GM19043 (cell line): ENCODE data around the gene TIMM10.
A peak's percentile ranks its signal among the peaks of the same experiment; 100 is the strongest.

ENCODE experiments used
- ATAC-seq: cut with Tn5 transposase; IDR thresholded peaks from one replicate; pipeline ENCODE4 v1.9.1; 2021; ENCODE audit warnings: low read depth; ENCODE audit not compliant: unreplicated experiment

The TIMM10 gene

DNA sequence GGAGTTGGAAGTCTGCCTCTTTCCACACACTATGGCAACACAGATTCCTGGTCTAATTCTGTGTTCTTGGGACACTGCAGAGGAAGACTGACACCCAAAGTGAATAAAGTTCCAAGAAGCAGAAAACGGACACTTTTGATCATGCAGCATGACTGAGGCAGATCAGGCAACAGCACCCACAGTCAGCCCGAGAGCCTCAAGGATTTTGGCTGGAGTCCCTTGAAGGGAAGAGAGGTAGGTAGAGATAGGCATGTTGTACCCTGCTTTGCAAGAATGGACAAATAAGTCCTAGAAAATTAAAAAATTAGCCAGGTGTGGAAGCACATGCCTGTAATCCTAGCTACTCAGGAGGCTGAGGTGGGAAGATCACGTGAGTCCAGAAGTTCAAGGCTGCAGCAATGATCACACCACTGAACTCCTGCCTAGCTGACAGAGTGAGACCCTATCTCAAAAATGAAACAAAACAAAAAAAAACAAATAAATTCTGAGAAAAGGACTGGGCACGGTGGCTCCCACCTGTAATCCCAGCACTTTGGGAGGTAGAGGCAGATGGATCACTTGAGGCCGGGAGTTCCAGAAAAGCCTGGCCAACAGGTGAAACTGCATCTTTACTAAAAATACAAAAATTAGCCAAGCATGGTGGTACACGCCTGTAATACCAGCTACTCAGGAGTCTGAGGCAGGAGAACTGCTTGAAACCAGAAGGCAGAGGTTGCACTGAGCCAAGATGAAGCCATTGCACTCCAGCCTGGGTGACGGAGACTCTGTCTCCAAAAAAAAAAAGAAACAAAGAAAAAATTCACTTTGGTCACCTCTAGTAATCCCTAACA is 22.0 kb downstream of the TIMM10 start:
- no peak for ATAC-seq

DNA sequence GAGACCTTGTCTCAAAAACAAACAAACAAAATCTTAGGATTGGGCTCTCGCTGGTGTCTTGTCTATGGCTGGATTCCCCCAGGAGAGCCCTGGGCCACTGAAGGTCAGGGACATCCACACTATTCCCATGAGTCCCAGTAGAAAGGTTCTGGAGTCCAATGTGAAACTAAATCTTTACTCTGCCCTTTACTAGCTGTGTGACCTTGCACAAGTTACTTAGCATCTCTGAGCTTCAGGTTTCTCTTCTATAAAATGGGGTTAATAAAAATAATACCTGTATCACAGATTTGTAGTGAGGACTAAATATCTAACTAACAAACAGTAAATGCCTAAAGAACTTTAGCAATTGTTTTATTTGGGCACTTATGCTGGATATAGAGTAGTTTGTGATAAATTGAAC is 24.0 kb downstream of the TIMM10 start:
- no peak for ATAC-seq

DNA sequence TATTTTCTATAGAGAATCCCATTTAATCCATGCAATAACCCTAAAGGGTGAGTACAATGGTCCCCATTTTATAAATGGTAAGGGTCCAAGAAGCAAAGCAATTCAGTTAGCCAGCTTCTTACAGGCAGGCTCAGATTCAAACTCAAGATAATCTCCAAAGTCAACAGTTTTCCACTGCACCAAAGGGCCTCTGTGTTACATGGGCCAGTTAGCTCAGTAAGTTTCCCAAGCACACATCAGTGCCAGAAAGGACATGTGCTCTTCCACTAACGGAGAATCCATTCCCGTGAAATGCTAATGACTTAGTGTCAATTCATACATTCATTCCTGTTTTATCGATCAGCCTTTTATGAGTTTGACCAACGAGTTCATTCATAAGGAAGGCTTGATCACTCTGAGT is 26.0 kb downstream of the TIMM10 start:
- ATAC-seq: no peak

DNA sequence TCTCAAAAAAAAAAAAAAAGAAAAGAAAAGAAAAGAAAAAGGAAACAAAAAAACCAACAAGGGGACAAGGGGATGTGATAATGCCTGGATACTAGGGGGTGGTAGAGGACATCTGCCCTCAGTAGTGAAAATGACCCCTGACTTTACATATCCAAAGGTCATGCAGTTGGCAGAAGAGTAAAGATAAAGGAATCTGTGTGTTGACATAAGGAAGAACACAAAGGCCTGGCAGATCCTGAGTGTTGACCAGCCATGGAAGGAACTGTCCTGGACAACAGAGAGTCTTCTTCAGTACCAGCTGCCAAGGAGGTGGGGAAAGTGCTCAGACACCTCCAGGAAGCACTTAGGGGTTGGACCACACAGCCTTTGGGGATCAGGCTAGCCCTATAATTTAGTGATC is 27.7 kb downstream of the TIMM10 start:
- no peak for ATAC-seq

DNA sequence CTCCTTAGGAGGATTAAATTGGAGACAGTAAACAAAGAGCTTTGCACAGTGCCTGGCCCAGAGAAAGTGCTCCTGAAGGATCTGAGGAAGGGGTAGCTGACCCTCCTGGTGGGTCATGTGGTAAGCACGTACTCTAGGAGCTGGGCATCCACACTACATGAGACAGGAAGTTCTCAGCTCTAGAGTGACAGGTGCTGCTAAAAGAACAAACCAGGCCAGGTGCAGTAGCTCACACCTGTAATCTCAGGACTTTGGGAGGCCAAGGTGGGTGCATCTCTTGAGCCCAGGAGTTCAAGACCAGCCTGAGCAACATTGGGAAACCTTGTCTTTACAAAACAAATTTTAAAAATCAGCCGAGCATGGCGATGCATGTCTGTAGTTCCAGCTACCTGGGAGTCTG is 28.2 kb downstream of the TIMM10 start:
- ATAC-seq: no peak

DNA sequence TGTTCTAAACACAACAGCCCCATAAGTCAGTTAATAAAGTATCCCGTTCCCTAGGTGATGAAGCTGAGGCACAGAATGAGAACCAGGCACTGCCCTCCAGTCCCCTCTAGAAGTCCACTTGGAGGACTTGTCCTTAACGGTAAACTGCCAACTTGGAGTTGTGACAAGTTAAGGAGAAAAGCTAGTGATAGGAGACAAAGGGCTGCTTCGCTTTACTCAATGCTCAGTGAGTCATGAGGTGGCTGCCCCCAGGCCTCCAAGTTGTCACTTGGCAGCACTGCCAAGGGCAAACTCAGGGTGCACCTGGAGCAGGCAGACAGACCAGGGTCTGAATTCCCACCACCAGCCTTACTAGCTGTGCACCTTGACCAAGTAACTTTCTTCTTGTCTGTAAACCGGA is 28.6 kb downstream of the TIMM10 start:
- no peak for ATAC-seq

DNA sequence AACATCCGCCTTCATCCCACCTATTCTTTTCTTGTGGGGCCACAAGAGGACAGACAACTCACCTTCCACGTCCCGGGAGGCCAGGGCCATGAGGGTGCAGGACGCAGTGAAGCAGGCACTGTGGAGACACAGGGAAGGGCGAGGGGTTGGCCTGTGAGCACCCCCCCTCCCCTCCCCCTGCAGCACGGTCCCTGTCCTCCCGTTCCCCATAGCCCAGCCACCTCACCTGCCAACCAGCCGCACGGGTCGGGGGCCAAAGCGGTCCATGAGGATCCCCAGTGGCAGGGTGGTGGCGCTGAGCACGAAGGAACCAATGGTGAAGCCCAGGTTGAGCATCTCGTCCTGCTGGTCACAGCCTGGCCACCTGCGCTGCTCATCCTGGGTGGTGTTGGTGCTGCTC is 29.6 kb downstream of the TIMM10 start:
- no peak for ATAC-seq

DNA sequence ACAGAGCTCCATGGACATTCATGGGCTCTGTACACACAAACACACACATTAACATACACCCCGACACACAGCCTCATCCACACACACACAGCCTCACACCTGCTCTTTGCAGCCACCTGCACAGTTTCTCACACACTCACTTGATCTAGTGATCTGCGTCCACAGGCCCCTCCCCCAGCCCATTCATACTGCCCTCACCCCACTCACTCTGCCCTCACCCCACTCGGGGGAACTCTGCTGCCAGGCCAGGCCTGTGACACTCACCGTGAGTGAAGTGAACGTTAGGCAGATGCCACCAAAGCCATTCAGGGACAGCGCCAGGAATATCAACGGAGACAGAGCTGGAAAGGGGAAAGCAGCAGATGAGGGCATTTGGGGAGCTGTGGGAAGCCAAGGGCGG is 30.0 kb downstream of the TIMM10 start:
- no peak for ATAC-seq

DNA sequence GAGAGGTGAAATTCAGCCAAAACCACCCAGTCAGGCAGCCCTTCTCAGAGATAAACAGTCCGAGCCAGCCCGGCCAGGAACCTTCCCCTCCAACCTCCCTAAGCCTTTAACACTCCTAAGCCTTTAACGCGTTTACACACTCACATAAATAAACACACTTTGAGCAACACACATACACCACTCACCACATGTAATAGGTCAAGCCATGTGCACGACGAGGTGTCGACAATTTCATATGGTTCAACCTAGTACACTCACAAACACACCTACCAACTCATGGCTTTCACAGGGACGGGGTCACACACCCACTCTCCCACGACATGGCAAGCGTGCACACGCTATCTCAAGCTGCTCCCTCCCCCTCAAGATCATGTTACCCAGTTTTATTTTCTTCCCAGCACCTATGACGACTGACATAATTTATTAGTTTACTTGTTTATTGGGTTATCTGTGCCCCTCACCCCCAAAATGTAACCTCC is 30.5 kb downstream of the TIMM10 start:
- no peak for ATAC-seq

DNA sequence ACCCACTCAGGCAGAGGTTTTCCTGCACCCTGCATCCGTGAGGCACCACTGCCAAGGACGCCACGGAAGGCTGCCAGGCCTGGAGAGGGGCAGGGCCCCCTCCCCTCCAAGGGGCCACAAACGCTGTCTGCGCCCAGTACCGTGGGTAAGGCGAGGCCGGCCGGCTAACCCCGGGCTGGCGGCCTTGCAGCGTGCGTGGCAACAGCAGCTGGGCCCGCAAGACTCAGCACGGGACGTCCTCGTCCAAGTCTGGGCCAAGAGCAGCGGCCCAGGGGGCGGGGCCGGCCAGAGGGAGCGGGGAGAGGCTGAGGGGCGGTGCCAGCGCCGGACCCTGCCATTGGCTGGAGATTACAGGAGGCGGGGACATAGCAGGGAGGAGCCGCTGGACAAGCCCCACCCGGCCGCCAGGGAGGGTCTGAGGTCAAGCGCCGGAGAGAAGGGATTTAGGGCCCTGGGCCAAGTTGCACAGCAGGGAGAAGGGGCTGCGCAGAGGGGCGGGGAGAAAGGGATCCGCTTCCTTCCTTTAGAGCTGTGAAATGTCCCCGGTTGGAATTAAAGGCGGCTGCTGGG is 31.1 kb downstream of the TIMM10 start:
- ATAC-seq: peak; percentile 100

DNA sequence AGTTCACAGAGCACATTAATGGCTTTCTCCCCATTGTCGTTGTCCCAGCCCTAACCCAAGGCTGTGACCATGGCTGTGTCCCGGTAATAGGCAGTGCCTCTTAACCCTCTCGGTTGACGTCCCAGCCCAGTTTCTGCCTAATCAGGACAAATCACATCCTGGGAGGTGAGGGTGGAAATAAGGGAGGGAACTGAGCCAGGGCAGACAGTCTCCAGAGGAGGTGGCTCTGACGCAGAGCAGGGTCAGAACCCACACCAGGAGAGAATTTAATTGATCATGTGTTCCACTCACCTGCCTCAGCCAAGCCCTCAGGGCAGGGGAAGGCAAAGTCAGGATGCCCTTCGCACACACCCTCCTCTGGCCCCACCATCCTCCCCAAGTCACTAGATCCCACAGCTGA is 32.0 kb downstream of the TIMM10 start:
- ATAC-seq: no peak

DNA sequence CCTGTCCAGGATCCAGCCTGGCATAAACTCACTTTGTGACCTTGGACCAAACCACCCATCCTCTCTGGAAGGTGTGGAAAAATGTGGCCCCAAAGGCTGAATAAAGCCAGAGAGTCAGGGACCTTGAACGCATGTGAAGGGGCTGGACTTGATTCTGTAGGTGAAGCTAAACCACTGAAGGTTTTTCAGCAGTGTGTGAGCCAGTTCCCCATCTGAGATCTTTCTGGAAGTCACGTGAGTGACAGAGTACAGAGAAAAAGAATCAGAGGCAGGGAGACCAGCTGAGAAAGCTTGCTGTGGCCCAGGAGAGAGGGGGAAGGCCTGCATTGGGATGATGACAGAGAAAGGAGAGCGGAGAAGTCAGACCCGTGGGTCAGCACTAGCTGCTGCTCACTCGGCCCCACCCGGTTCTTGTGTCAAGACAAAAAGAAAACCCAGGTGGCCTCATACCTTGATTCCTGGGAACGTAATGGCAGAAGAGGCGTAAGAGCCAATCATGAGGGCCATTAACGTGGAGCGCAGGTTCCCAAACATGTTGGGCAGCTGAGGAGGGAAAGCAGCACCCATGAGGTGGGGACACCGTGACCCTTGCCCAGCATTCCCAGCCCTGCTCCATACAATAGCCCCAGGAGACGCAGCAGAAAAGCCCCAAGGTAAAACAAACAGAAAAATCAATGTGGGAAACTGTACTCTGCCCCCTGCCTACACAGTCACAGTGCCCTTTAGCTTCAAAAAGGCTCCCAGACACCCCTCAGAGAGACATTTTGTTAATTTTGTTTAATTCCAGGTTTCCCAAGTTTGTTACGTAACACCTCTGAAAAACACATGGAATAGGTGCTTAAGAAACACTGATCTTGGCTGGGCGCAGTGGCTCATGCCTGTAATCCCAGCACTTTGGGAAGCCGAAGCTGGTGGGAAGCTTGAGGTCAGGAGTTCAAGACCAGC is 33.0 kb downstream of the TIMM10 start:
- ATAC-seq: no peak

DNA sequence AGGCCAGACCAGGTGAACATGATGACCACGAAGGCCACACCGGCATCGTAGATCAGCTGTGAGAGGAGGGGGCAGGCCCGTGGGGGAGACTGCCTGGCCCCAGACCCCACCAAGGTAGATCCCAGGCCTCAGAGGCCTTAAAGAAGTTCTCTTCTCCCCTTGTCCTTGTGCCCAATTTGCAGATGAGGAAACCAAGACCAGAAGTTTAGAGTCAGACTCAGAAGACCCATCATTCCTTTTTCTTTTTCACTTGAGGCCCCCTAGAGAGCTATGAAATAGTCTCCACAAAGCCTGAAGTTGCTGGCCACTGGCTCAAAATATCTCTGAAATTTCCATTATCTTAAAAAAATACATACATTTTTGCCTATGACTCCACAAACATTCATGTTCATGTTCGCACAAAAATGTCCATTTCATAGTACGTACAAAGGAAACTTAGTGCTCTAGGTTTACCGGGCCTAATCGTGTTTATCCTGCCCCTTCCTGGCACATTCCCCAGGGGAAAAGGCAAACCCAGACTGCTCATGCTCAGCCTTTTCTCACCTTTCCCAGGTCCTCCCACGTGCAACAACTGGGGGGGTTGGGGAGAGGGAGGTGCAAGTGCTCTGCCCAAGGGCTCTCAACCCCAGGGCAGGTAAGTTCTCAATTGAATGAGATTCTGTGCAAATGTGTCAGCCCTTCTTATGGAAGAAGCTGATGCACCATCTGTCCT is 34.3 kb downstream of the TIMM10 start:
- no peak for ATAC-seq

DNA sequence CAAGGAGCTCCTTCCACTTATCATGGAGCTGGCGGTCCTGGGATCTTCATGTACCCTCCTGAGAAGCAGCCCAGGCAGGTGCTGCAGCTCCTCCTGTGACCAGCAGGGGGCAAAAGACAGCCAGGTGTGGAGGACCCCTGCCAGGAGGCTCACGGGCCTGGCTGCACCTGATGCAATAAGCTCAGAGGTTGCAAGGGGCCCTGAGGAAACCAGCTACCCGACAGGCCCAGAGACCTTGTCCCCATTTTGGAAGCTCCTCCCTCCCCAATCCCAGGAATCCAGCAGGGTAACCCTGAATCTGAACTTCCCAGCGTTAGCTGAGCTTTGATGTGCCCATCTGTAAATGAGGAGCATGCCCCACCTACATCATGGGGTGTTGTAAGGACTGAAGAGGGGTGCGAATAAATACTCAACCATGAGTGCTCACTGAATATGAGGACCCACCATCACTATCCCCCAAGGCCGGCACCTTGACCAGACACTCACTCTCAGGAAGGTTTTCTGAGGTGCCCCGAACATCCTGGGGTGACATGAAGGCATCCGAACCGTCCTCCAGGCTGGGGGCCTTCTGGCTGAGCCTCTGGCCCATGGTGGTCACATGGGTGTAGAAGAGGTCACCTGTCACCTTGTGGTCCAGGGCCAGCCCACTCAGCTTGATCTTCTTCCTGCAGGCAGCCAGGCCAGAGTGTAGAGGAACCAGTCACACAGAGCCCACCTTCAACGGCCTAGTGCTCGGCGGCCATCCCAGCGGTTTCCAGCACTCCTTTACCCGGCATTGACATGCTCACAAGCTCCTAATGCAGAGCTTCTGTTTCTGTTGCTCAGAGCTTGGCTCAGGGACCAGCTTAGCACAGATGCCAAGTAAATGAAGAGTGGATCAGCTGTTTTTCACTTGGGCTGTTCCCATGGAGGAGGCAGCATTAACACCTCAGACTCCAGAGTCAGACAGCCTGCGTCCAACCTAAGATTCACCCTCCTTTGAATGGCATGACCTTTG is 36.7 kb downstream of the TIMM10 start:
- ATAC-seq: peak; percentile 58

DNA sequence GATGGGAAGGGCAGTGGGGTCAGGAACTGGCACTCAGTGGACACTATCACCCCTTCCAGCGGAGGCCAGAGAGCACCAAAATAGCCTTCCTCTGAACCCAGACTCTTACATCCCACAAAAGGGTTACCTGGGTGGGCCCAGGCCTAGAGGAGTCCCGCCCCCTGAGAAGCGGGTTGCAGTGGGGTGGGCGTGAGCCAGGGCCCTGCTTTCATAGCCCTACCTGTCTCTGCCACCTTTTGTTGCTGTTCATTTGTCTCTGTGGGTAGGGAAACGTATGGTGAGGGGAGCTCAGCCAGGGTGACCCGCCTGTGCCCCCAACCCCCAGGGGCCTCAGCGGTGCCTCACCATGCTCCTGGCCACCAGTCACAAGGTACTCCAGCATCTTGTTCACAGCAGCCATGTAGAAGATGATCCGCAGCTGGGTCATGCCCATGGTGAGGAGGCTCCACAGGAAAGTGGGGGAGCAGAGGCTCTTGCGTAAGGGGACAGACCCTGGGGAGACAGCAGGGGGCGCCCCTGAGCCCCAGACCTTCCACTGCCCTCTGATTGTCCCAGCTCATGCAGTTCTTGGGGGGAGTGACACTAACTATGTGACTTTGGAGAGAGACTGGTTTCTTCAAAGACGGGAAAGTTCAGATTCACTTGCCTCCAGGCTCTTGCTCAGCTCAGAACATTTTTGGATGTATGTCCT is 39.0 kb downstream of the TIMM10 start:
- ATAC-seq: no peak

DNA sequence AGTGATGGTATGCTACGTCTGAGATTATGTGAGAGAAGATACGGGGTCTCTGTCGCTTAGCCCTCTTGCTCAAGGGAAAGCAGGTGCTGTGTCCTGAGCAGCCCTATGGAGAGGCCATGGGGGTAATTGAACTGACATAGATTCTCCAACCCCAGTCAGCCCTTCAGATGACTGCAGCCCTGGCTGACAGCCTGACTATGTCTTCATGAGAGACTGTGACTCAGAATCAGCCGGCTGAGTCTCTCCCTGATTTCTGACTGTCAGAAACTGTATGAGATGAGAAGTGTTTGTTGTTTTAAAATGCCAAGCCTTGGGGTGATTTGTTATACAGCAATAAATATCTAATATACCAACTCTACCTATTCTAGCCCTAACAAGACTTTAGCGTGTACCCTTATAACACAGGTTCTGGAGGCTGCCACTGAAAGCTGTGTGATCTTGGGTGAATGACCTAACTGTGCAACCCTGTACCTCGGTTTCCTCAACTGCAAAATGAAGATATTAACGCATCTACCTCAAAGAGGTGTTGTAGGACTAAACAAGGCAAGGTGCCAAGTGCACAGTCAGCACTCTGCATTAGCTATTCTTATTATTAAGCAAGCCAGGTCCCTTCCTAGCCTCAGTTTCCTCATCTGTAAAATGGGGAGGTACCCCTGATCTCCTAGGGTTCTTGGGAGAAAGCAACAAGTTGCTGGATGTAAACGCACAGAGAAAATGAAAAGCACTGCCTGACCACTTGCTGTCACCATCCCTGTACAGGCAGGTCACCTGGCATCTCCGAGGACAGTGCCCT is 39.9 kb downstream of the TIMM10 start:
- ATAC-seq: no peak

DNA sequence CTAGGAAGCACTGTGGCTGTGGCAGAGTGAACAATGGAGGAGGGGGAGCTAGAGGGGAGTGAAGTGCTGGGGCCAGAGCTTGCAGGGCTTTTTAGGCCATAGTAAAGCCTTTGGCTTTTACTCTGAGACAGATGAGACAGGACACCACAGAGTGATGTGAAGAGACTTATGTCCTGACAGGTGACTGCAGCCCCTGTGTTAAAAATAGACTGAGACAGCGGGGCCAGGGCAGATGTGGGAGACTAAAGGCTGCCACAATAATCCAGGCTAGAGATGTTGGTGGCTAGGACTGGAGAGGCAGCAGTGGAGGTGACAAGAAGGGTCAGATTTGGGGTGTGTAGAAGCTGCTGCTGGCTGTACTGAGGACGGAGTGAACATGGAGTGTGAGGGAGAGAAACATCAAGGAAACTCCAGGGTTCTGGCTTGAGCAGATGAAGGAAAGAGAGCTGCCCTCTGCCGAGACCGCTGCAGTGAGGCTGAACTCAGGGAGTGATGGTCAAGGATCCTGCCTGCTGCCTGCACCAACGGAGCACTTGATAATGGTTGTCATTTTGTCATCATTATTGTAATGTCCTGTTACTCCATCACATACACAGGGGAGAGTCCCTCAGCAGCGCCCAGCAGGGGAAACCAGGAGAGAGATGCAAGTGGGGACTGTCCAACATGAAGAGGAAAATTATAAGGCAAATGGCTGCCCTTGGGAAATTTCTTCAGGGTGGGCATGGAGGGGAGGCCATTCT is 42.5 kb downstream of the TIMM10 start:
- no peak for ATAC-seq
